ENCODE data around the gene PNPLA5. TPM values are rescaled to one million over a fixed set of nuclear protein-coding genes. Genes with fewer than 3 reads are reported as not detected.

The PNPLA5 gene
- total RNA-seq, 1 experiment from 2014 or later, result not detected

DNA sequence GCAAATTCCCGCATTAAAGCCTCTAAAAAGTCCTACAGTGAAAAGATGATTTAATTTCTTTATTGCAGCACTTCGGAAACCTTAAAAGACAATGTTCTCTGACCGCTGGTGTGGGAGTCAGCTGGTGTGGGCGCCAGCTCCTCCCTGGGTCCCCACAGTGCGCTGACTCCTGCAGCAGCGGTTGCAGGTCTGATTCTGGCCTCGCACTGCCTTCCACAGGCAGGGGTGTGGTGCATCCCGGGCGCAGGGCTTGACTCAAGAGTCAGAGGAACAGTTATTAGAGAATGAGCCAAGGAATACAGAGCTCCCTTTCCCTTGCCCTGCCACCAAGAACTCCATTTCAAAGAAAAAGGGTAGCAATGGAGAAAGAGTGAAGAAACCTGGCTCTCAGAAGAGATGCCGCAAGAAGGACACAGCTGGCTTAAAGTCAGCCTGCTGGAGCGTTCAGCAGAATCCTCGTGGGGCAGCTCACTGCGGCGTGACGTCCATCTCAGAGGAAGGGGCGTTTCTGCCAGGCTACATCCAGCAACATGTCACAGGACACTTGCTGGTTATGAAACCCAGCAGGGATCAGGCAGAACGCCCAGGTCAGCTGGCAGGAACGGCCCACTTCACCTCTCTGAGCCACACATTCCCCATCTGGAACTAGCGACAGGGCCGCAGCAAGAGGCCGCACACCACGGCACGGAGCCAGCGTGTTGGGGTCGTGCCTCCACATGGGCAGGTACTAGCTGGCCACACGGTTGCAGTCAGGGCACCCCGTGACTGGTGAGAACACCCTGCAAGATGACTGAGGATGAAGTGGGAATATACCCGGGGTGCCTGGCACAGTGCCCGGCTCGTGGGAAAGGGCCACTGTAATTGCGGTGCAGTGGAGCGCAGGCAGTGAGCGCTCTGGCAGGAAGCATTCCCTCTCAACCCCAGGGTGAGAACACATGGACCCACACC lies 61.6 kb downstream of the PNPLA5 start:
- ChIA-PET POLR2A (no interaction called here), CTCF (no interaction called here)
- no TSS peak for BruUV-seq (replicated peaks)

More for the DNA sequence above, 61.6 kb downstream of the PNPLA5 start:
- ATAC-seq, result no peak
- in situ Hi-C loops (cut with HindIII; ENCODE audit: low pct_unique_long_range_greater_than_20kb, low sequenced_read_pairs), result no loop called here
- H3K27me3 ChIP-seq (ENCODE audit: control insufficient read depth, insufficient read depth, low read length), result no peaks in the 10 kb centered on the region
- no peak for DNase-seq (ENCODE audit: low read depth, low spot score)
- intact Hi-C loops (cut with micrococcal nuclease; ENCODE audit: unreplicated experiment), result no loop called here
- no peak overlapping the region for H3K27ac ChIP-seq (ENCODE audit: low read length)
- H3K4me3 ChIP-seq (ENCODE audit: low read depth in 2 of 2, low read length in 2 of 2), result no peak overlapping the region
- TF ChIP-seq TCF7L2 (IDR thresholded peaks at IDR 0.05; ENCODE audit: low read depth, low read length) (no peak), POLR2AphosphoS5 (IDR thresholded peaks at IDR 0.05; ENCODE audit: low read depth, low read length) (no peak), SIN3A (IDR thresholded peaks at IDR 0.05; ENCODE audit: borderline replicate concordance, insufficient read depth, low read depth, low read length) (no peak)
- TF ChIP-seq, protein P1, sequence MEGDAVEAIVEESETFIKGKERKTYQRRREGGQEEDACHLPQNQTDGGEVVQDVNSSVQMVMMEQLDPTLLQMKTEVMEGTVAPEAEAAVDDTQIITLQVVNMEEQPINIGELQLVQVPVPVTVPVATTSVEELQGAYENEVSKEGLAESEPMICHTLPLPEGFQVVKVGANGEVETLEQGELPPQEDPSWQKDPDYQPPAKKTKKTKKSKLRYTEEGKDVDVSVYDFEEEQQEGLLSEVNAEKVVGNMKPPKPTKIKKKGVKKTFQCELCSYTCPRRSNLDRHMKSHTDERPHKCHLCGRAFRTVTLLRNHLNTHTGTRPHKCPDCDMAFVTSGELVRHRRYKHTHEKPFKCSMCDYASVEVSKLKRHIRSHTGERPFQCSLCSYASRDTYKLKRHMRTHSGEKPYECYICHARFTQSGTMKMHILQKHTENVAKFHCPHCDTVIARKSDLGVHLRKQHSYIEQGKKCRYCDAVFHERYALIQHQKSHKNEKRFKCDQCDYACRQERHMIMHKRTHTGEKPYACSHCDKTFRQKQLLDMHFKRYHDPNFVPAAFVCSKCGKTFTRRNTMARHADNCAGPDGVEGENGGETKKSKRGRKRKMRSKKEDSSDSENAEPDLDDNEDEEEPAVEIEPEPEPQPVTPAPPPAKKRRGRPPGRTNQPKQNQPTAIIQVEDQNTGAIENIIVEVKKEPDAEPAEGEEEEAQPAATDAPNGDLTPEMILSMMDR (IDR thresholded peaks at IDR 0.05), result no peak
- H3K4me1 ChIP-seq (ENCODE audit: control insufficient read depth, insufficient read depth, low read length), result no peaks in the 10 kb centered on the region
- no peaks in the 10 kb centered on the region for H3K9me3 ChIP-seq (ENCODE audit: control insufficient read depth, insufficient read depth, low read depth, low read length)
- no peaks in the 10 kb centered on the region for H3K36me3 ChIP-seq (ENCODE audit: control insufficient read depth, insufficient read depth, low read length)

Other genes starting within 250 kb of the PNPLA5 start
- 0.21 TPM for gene EFCAB6, start 79.7 kb downstream of the PNPLA5 start, total RNA-seq (2021; ENCODE audit: unreplicated experiment)
- gene SULT4A1, start 29.5 kb downstream of the PNPLA5 start, total RNA-seq (2021; ENCODE audit: unreplicated experiment), result 12.0 TPM
- gene PNPLA3, start 31.8 kb upstream of the PNPLA5 start, total RNA-seq (2021; ENCODE audit: unreplicated experiment), result 4.9 TPM
- 40.5 TPM for gene SAMM50, start 63.4 kb upstream of the PNPLA5 start, total RNA-seq (2021; ENCODE audit: unreplicated experiment)
- gene PARVB, start 132.3 kb upstream of the PNPLA5 start, total RNA-seq (2021; ENCODE audit: unreplicated experiment), result 28.1 TPM

Measured in Panc1 (cell line).